T-helper 9 cell (primary cell): ENCODE measurements around the gene ABCD1.
"Not testable (repeated sequence)": the region's sequence is repeated elsewhere in the genome, so short reads cannot be mapped to it uniquely, and the experiment has no call there.

Experiments used
- DNase-seq: peaks from one replicate; pipeline ENCODE4 v3.0.0-alpha.2; 2020

ABCD1 gene

DNA sequence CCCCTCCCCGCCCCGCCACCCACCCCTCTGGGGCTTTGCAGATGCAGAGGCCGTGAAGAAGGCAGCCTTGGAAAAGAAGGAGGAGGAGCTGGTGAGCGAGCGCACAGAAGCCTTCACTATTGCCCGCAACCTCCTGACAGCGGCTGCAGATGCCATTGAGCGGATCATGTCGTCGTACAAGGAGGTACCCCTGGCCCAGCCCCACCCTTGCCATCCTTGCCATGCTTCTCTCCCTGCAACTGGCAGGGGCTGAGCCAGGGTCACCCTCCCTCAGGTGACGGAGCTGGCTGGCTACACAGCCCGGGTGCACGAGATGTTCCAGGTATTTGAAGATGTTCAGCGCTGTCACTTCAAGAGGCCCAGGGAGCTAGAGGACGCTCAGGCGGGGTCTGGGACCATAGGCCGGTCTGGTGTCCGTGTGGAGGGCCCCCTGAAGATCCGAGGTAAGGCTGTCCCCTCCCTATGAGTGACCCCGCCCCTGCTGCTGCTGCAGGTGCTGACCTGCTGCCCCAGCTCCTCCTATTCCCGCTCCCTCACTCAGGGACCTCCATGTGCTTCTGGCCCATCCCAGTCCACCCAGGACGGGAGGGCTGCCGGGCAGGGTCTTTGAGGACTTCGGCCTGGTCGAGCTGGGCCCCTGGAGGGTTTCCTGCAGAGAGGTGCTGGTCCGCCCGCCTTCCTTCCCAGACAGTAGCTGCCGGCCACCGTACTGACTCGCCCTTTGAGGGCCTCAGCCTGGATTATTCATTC, 11.6 kb downstream of the ABCD1 start:
- DNase-seq: no peak

- no peak for DNase-seq
These were observed 12.3 kb downstream of the ABCD1 start for GRCh38 chrX:153736871-153737441.

DNA sequence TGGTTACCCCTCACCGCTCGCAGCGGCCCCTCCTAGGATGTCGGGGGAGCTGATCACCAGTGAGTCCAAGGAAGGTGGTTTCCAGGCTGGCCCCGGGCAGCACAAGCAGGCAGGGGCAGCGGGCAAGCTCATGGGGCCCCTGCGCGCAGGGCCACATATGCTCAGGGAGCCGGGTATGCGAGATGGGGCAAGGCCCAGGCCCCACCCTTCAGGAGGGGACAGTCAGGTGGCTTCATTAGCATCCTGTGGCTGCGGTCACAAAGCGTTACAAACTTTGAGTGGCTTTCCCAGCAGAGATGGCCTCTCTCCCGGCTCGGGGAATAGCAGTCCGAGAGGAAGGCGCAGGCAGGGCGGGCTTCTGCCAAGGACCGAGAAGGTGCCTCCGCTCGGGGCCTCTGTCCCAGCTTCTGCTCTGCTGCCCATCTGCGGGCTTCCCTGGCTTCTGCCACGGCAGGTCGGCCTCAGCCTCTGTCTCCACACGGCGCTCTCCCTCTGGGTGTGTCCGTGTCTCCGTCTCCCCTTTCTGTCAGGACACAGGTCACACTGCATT, 13.5 kb downstream of the ABCD1 start:
- DNase-seq: no peak

DNA sequence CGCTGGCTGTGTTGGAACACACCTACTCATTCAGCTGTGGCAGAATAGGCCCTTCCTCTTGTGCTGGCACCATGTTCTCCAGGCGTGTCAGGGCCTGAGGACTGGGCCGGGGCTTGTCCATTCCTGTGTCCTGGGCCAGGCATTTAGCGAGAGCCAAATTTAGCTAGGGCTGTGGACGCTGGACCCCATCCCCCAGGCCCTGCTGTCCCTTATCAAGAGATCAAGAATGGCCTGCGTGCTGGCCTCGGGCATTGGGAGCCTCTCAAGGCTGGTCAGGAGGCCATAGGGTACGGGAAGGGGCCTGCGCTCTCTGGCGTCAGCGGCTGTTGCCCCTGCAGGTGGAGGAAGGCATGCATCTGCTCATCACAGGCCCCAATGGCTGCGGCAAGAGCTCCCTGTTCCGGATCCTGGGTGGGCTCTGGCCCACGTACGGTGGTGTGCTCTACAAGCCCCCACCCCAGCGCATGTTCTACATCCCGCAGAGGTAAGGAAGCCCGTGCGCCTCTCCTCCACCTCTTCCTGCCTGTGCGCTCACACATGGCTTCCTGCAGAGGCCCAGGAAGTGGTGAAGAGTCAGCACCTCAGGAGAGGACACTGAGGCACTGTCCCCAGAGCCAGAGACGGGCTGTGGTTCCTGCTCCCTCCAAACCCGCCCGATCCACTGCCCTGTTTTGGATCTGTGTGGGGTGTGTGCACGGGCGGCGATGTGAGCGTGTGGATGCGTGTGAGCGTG, 15.3 kb downstream of the ABCD1 start:
- DNase-seq: no peak

DNA sequence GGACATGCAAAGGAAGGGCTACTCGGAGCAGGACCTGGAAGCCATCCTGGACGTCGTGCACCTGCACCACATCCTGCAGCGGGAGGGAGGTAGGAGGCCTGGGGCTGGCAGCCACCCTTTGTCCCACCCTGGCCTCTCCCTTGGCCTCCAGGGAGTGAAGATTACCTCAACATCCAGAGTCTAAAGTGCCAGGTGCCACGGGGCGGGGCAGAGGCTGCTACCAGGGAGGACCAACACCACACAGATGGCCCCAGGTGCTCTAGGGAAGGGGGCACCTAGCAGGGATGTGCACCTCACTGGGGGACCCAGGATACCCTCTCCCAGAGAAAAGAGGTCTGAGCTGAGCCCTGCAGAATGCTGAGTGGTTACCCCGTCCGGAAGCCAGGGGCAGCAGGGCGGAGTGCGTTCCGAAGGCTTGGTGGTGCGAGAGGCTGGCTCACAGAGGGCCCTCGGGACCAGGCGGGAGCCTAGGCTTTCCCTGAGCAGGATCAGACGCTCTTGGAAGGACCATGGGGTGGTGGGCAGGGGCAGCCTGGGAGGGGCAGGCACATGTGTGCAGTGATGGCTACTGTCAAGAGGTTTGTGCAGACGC, 16.1 kb downstream of the ABCD1 start:
- DNase-seq: no peak

DNA sequence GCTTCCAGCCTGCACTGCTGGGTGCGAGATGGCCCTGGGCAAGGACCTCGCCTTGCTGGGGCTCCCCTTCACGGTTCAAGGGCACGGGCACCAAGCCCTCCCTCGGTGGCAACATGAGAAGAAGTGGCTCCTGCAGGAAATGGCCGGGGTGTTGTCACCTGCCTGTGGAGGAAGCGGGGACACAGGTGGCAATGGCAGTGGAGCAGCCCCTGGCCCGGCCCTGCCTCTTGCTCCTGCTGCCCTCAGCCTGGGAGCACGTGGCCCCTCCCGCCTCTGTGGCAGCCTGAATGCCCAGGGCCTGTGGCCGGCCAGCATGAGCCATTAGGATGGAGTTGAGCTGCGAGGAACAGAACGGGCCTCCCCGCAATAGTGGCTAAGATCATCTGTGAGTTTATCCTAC, 16.8 kb downstream of the ABCD1 start:
- no peak for DNase-seq

DNA sequence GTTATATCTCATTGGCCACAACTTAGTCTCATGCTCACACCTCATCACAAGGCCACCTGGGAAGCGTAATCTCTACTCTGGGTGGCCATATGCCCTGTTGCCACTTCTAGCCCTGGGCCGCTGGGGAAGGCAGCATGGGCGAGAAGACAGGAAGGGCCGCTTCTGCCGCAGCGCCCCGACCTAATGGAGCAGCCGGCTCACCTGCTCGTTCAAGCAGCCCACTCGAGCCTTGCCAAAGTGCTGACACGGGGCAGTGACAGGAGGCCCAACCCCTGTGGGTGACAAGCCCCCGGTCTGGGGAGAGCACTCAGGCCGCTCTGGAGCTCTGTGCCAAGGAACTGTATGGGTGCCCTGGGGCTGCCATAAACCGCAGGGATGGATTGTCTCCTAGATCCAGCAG, 17.5 kb downstream of the ABCD1 start:
- DNase-seq: not testable (repeated sequence)

DNA sequence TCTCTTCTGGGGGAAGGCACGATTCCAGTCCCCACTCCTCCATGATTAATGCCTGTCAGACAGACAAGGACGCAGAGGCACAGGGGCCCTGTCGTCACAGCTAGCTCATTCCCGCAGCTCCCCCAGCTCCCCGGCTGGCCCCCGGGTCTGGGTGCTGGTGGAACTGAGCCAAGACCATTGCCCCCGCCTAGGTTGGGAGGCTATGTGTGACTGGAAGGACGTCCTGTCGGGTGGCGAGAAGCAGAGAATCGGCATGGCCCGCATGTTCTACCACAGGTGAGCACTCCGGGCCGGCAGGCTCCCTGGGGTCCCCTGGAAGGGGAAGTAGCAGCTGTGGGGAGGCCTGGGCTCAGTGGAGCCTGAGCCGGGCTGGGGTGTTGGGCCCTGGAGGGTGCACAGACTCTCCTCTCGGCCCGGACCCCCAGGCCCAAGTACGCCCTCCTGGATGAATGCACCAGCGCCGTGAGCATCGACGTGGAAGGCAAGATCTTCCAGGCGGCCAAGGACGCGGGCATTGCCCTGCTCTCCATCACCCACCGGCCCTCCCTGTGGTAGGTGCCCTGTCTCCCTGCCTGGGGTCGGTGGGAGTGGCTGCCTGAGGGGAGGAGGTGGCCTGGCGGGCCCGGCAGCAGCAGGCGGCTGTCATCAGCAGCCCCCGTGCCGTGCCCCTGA, 18.3 kb downstream of the ABCD1 start:
- not testable (repeated sequence) for DNase-seq

- not testable (repeated sequence) for DNase-seq
These were observed 19.0 kb downstream of the ABCD1 start for GRCh38 chrX:153743468-153744209.

DNA sequence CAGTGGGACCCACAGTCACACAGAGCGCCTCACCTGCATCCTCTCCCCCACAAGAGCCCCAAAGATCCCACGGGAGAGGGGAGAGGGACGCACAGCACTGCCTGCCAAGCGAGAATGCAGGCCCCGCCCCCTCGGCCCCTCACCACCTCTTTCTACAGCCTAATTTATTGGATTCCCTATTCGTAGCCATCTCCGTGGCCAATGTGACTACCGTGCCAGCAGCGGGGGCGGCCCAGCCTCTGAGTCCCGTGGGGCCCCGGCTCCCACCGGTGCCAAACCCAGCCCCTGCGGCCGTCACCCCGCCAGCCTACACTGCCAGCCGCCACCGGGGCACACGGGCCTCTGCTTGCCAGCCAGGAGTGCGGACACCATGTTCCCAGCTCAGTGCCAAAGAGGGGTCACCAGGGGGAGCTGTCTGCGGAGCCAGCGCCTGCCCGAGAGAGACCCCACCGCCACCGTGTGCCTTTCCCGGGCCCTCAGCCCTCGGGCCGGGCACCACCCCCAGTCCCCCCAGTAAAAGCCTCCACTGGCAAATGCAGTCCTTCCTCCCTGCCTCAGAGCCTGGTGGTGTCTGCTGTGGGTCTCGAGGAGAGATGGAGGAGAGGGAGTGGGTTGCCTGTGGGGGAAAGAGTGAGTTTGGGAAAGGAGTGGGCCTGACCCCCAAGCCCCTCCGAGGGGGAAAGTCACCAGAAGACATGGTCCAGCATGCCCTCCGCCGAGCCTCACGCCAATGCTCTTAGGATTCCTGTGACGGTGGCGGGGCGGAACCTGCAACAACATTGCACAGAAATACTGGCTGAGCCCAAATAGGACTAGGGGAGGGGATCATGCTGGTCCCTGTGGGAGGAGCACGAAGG, 19.8 kb downstream of the ABCD1 start:
- DNase-seq: no peak

GRCh38 chrX:153745067-153745433, 20.4 kb downstream of the ABCD1 start:
- not testable (repeated sequence) for DNase-seq

DNA sequence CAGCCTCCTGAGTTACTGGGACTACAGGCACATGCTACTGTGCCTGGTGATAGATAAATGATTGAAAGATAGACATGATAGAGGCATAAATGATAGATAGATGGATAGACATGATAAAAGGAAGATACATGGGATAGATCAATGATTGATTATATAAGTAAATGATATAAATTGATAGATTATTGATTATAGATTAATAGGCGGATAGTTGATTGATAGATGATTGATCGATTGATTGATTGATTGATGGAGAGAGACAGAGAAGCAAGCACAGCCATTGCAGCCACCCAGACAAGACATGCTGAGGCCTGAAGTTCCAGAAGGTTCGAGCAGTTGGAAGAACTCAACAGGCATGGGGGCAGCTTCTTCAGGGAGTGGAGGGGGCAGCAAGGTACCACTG, 21.7 kb downstream of the ABCD1 start:
- DNase-seq: no peak

- DNase-seq: not testable (repeated sequence)
These were observed 22.3 kb downstream of the ABCD1 start for GRCh38 chrX:153746991-153747390.

DNA sequence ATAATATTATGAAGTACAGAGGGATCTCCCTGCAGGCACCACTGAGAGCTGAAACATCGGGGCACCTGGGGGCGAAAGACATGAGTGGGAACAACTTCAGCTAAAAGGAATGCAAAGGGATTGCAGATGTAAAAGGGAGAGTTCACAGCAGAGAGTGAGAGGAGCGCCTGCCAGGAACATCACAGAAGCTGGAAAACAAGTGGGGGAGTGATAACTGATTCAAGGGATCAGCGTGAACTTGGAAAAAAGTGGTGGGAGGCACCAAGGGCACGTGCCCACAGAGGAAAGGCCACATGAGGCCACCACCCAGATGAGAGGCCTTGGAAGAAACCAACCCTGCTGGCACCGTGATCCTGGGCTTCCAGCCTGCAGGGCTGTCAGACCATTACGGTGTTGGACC, 24.4 kb downstream of the ABCD1 start:
- DNase-seq: not testable (repeated sequence)

- no peak for DNase-seq
These were observed 25.6 kb downstream of the ABCD1 start for GRCh38 chrX:153750127-153750774.

DNA sequence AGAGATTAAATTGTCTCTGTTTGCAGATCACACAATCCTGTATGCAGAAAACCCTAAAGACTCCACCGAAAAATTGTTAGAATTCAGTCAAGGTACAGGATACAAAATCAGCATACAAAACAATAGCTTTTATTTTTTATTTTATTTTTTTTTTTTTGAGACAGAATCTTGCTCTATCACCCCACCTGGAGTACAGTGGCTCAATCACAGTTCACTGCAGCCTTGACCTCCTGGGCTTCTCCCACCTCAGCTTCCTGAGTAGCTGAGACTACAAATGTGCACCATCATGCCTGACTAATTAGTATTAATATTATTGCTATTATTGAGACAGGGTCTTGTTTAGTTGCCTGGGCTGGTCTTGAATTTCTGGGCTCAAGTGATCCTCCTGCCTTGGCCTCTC, 30.5 kb downstream of the ABCD1 start:
- no peak for DNase-seq

DNA sequence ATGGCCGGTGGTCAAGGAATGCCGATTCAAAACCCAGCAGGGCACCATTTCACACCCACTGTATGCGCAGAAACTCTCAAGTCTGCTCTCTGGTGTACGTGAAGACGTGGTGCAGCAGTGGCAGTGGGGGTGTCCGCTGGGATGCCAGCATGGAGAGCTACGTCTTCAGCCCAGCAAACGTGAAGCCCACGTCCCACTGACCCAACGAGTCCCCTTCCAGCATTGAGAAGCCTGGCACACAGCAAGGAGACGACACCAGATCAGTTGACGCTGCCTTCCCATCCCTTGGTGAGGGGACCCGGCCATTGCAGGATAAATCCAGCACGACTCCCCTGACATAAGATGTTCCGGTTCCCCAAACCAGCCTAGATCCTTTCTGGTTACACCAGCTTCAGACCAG, 37.2 kb downstream of the ABCD1 start:
- no peak for DNase-seq

DNA sequence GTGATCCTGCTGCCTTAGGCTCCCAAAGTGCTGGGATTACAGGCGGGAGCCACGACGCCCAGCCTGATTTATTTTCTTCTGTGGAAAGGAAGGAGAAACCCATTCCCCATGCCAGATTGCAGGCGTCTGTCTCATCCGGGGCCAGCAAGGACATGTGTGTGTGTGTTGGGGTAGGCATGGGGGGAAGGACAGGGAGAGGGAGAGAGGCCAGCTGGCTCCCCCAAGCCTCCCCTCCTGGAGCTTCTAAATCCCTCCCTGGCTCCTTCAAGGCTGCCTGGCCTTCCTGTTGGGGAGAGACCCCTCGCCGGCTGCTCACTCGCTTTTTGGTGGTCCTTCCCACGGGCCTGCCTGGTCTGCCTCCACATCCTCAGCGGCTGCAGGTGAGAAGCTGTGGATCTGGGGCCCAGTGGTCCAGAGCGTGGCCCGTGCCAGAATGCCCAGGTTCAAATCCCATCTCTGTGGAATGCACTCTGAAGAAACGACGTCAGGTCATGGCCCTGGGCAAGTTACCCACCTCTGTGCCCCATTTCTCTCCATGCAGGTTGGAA, 38.0 kb downstream of the ABCD1 start:
- no peak for DNase-seq

DNA sequence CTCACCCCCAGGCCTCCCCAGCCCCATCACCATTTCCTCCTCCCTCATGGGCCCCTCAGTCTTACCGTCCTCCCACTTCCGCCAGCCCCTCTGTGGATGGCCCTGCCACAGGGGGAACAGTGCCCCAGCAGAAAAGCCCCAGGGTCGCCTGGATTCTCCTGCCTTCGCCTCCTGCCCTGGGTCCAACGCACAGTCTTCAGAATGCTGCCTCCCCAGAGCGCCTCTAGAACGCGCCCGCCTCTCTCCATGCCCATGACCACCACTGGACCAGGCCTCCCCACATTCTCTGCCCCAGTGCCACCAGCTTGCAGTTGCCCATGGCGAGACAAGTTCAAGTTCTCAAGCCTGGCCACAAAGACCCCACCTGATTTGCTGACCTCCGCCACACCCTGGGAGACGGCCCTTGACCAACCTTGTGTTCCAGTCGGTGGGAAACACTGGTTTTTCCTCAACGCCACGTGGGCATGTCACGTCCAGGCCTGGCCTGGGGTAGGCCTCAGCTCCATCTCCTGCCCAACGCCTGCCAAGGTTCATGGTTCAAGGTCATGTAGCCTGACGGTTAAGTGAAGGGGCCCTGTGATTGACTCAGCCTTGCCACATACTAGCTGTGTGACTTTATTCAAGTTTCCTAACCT, 38.8 kb downstream of the ABCD1 start:
- DNase-seq: no peak
